ENCODE data around the gene HNF1A. TPM values are rescaled to one million over a fixed set of nuclear protein-coding genes. Genes with fewer than 3 reads are reported as not detected.

The HNF1A gene
- total RNA-seq, 6 experiments from 2014 or later = not detected

DNA sequence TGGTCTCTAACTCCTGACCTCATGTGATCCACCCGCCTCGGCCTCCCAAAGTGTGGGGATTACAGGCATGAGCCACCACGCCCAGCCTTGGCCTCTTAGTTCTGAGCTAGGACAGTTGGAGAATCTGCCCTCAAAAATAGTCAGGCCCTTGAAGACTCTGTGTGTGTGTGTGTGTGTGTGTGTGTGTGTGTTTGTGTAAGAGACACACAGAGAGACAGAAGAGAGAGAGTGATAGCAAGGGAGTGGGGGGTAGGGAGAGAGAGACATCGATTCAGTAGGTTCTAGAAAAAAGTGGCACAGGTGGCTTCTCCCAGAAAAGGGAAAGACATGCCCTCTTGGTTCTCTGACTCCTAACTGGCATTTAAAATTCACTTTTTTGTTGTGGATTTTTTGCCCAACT, 5.4 kb downstream of the HNF1A start:
- no peak overlapping the region for H3K27ac Mint-ChIP-seq

GRCh38 chr12:120984351-120984898, 6.1 kb downstream of the HNF1A start:
- no peak overlapping the region for H3K4me3 Mint-ChIP-seq
- H3K9me3 Mint-ChIP-seq = no peaks in the 10 kb centered on the region
- H3K27ac Mint-ChIP-seq = no peak overlapping the region

More for the DNA sequence above, 5.4 kb downstream of the HNF1A start:
- Mint-ChIP-seq H3K27me3 (ENCODE audit: insufficient read depth) (peaks cover 3% of the 10 kb centered on the region), H3K4me1 (ENCODE audit: low read depth) (no peaks in the 10 kb centered on the region), H3K4me3 (no peak overlapping the region), H3K9me3 (no peaks in the 10 kb centered on the region), H3K36me3 (ENCODE audit: low read depth) (no peaks in the 10 kb centered on the region)
- TF ChIP-seq, protein P1, sequence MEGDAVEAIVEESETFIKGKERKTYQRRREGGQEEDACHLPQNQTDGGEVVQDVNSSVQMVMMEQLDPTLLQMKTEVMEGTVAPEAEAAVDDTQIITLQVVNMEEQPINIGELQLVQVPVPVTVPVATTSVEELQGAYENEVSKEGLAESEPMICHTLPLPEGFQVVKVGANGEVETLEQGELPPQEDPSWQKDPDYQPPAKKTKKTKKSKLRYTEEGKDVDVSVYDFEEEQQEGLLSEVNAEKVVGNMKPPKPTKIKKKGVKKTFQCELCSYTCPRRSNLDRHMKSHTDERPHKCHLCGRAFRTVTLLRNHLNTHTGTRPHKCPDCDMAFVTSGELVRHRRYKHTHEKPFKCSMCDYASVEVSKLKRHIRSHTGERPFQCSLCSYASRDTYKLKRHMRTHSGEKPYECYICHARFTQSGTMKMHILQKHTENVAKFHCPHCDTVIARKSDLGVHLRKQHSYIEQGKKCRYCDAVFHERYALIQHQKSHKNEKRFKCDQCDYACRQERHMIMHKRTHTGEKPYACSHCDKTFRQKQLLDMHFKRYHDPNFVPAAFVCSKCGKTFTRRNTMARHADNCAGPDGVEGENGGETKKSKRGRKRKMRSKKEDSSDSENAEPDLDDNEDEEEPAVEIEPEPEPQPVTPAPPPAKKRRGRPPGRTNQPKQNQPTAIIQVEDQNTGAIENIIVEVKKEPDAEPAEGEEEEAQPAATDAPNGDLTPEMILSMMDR (IDR thresholded peaks at IDR 0.05) = no peak
- no peak for DNase-seq

GRCh38 chr12:120988234-120988633, 9.9 kb downstream of the HNF1A start:
- no peaks in the 10 kb centered on the region for H3K4me1 Mint-ChIP-seq (ENCODE audit: low read depth)
- H3K27ac Mint-ChIP-seq = no peak overlapping the region
- TF ChIP-seq, protein P1 (IDR thresholded peaks at IDR 0.05) = no peak
- no peaks in the 10 kb centered on the region for H3K36me3 Mint-ChIP-seq (ENCODE audit: low read depth)
- H3K27me3 Mint-ChIP-seq (ENCODE audit: insufficient read depth) = peaks cover 25% of the 10 kb centered on the region
- H3K9me3 Mint-ChIP-seq = no peaks in the 10 kb centered on the region
- H3K4me3 Mint-ChIP-seq = no peak overlapping the region
- DNase-seq = no peak

More at GRCh38 chr12:120984351-120984898, 6.1 kb downstream of the HNF1A start:
- no peak for DNase-seq
- peaks cover 7% of the 10 kb centered on the region for H3K27me3 Mint-ChIP-seq (ENCODE audit: insufficient read depth)
- no peaks in the 10 kb centered on the region for H3K4me1 Mint-ChIP-seq (ENCODE audit: low read depth)
- H3K36me3 Mint-ChIP-seq (ENCODE audit: low read depth) = no peaks in the 10 kb centered on the region
- TF ChIP-seq, protein P1 (IDR thresholded peaks at IDR 0.05) = no peak

- no peak overlapping the region for H3K27ac Mint-ChIP-seq
- H3K36me3 Mint-ChIP-seq (ENCODE audit: low read depth) = no peaks in the 10 kb centered on the region
- H3K4me1 Mint-ChIP-seq (ENCODE audit: low read depth) = no peaks in the 10 kb centered on the region
- peaks cover 29% of the 10 kb centered on the region for H3K27me3 Mint-ChIP-seq (ENCODE audit: insufficient read depth)
- no peak overlapping the region for H3K4me3 Mint-ChIP-seq
- no peak for DNase-seq
- H3K9me3 Mint-ChIP-seq = no peaks in the 10 kb centered on the region
- TF ChIP-seq, protein P1 (IDR thresholded peaks at IDR 0.05) = no peak
These were observed 10.3 kb downstream of the HNF1A start for GRCh38 chr12:120988658-120989057.

- Mint-ChIP-seq H3K27ac (no peak overlapping the region), H3K4me1 (ENCODE audit: low read depth) (no peaks in the 10 kb centered on the region), H3K9me3 (no peaks in the 10 kb centered on the region), H3K27me3 (ENCODE audit: insufficient read depth) (peaks cover 34% of the 10 kb centered on the region), H3K36me3 (ENCODE audit: low read depth) (no peaks in the 10 kb centered on the region), H3K4me3 (no peak overlapping the region)
- DNase-seq = no peak
- TF ChIP-seq, protein P1 (IDR thresholded peaks at IDR 0.05) = no peak
These were observed 11.3 kb downstream of the HNF1A start for GRCh38 chr12:120989687-120990086.

Measured in HFFc6 (cell line).